ENCODE results near the gene JMJD6. TPM values are rescaled to one million over a fixed set of nuclear protein-coding genes. Genes with fewer than 3 reads are reported as not detected.

Gene JMJD6
- 10 to 100 TPM; 39.0 to 53.8 (median 47.2) TPM for total RNA-seq

GRCh38 chr17:76726231-76726775, at the start of gene JMJD6:
Gene JMJD6, minus strand, starts transcription at chr17:76726606. Its CDS starts 131 bp downstream, at chr17:76726475.
- ATAC-seq, result peak; percentile 98
- no peak for TF ChIP-seq CTCF (IDR thresholded peaks at IDR 0.05)
- TF ChIP-seq POLR2AphosphoS5 (IDR thresholded peaks at IDR 0.05), result peak; percentile 98
- TF ChIP-seq EP300 (IDR thresholded peaks at IDR 0.05), result no peak
- TF ChIP-seq POLR2A (IDR thresholded peaks at IDR 0.05), result peak; percentile 97
- peaks cover 2 to 84% (median 31%) of the 10 kb centered on the region in 3 donors for H3K4me1 ChIP-seq
- WGBS, 2 donors (ENCODE audit: low coverage in 1 of 2), result 1% methylated on average over 22 of the region's 60 CpGs; no CpG with 5 or more reads in 1 of the 2 donors
- H3K9me3 ChIP-seq, result no peaks in the 10 kb centered on the region
- peak within 1 kb of the TSS; percentile 96 to 100 (median 100) for H3K27ac ChIP-seq
- peak within 1 kb of the TSS; percentile 77 to 97 for H3K4me3 ChIP-seq
- H3K27me3 ChIP-seq, result no peaks in the 10 kb centered on the region
- H3K36me3 ChIP-seq, result peaks cover 0 to 51% of the 10 kb centered on the region in 2 donors

- no peaks in the 10 kb centered on the region for H3K27me3 ChIP-seq
- no peaks in the 10 kb centered on the region for H3K9me3 ChIP-seq
- H3K27ac ChIP-seq, result no peak overlapping the region
- H3K4me1 ChIP-seq, result no peaks in the 10 kb centered on the region
- TF ChIP-seq CTCF (IDR thresholded peaks at IDR 0.05) (no peak), EP300 (IDR thresholded peaks at IDR 0.05) (no peak), POLR2AphosphoS5 (IDR thresholded peaks at IDR 0.05) (no peak), POLR2A (IDR thresholded peaks at IDR 0.05) (no peak)
- 80 to 94% methylated on average over 6 to 10 of the region's 10 CpGs for WGBS, 2 donors (ENCODE audit: low coverage in 1 of 2)
- ATAC-seq, result no peak
- H3K4me3 ChIP-seq, result no peak overlapping the region
- H3K36me3 ChIP-seq, result peaks cover 0 to 97% of the 10 kb centered on the region in 2 donors
Observed at GRCh38 chr17:76775021-76775600, 48.7 kb upstream of the JMJD6 start.

- Histone ChIP-seq H3K4me3 (no peak overlapping the region), H3K36me3 (peaks cover 0 to 98% of the 10 kb centered on the region in 2 donors), H3K4me1 (no peaks in the 10 kb centered on the region), H3K27me3 (no peaks in the 10 kb centered on the region), H3K9me3 (no peaks in the 10 kb centered on the region), H3K27ac (peak overlapping the region in 2 of 4 donors; percentile 14 to 37)
- WGBS, 2 donors (ENCODE audit: low coverage in 1 of 2), result 57 to 70% methylated on average over 2 to 6 of the region's 6 CpGs
- peak; percentile 65 for ATAC-seq
- TF ChIP-seq EP300 (IDR thresholded peaks at IDR 0.05), result no peak
- no peak for TF ChIP-seq CTCF (IDR thresholded peaks at IDR 0.05)
- no peak for TF ChIP-seq POLR2A (IDR thresholded peaks at IDR 0.05)
- TF ChIP-seq POLR2AphosphoS5 (IDR thresholded peaks at IDR 0.05), result no peak
Observed at GRCh38 chr17:76772842-76773525, 46.6 kb upstream of the JMJD6 start.

GRCh38 chr17:76758570-76758969, 32.2 kb upstream of the JMJD6 start:
- 89 to 93% methylated on average over 2 to 3 of the region's 3 CpGs for WGBS, 2 donors (ENCODE audit: low coverage in 1 of 2)
- Histone ChIP-seq H3K36me3 (peaks cover 0 to 84% of the 10 kb centered on the region in 2 donors), H3K4me3 (no peak overlapping the region), H3K27me3 (no peaks in the 10 kb centered on the region), H3K27ac (no peak overlapping the region), H3K4me1 (no peaks in the 10 kb centered on the region), H3K9me3 (no peaks in the 10 kb centered on the region)
- no peak for ATAC-seq
- TF ChIP-seq POLR2A (IDR thresholded peaks at IDR 0.05) (no peak), CTCF (IDR thresholded peaks at IDR 0.05) (no peak), POLR2AphosphoS5 (IDR thresholded peaks at IDR 0.05) (no peak), EP300 (IDR thresholded peaks at IDR 0.05) (no peak)

Data from gastroesophageal sphincter (tissue), 4 donors.